ENCODE results near the gene FNTB. TPM values are rescaled to one million over a fixed set of nuclear protein-coding genes. Genes with fewer than 3 reads are reported as not detected.

FNTB gene
- total RNA-seq, 1 experiment from 2014 or later, result 35.3 TPM

GRCh38 chr14:64948612-64949210 lies 38.0 kb upstream of the FNTB start:
- H3K79me2 ChIP-seq (ENCODE audit: low read depth), result no peaks in the 10 kb centered on the region
- no peaks in the 10 kb centered on the region for H3K9me3 ChIP-seq (ENCODE audit: insufficient read depth, low read depth)
- H3K27me3 ChIP-seq (ENCODE audit: insufficient read depth, low read depth), result no peaks in the 10 kb centered on the region
- peaks cover 22% of the 10 kb centered on the region; the same call in 1 of the 2 replicates for H3K36me3 ChIP-seq (ENCODE audit: low read depth)
- TF ChIP-seq, protein P1, sequence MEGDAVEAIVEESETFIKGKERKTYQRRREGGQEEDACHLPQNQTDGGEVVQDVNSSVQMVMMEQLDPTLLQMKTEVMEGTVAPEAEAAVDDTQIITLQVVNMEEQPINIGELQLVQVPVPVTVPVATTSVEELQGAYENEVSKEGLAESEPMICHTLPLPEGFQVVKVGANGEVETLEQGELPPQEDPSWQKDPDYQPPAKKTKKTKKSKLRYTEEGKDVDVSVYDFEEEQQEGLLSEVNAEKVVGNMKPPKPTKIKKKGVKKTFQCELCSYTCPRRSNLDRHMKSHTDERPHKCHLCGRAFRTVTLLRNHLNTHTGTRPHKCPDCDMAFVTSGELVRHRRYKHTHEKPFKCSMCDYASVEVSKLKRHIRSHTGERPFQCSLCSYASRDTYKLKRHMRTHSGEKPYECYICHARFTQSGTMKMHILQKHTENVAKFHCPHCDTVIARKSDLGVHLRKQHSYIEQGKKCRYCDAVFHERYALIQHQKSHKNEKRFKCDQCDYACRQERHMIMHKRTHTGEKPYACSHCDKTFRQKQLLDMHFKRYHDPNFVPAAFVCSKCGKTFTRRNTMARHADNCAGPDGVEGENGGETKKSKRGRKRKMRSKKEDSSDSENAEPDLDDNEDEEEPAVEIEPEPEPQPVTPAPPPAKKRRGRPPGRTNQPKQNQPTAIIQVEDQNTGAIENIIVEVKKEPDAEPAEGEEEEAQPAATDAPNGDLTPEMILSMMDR (conservative IDR thresholded peaks at IDR 0.05), result no peak
- TF ChIP-seq EZH2 (IDR thresholded peaks at IDR 0.05; ENCODE audit: low read depth), result no peak
- H2AFZ ChIP-seq, result no peak overlapping the region
- H3K4me2 ChIP-seq, result no peak overlapping the region
- no TSS peak for BruUV-seq (replicated peaks)
- intact Hi-C loops (cut with micrococcal nuclease; ENCODE audit: unreplicated experiment), result no loop called here
- 0 out of 2 replicates have a peak, but pooled peaks cover under 1% of the 10 kb centered on the region for H4K20me1 ChIP-seq (ENCODE audit: insufficient read depth)
- peaks cover 5% of the 10 kb centered on the region for H3K4me1 ChIP-seq (replicated peaks; ENCODE audit: insufficient read depth)
- ChIA-PET POLR2A (ENCODE audit: unreplicated experiment) (interaction anchor here (0.7 kb wide), 1 partner anchor 12 kb away, joined by 3 read pairs; no protein-coding TSS in a partner anchor), CTCF (no interaction called here)
- H3K9me2 ChIP-seq (ENCODE audit: insufficient read depth), result no peaks in the 10 kb centered on the region
- no peak for DNase-seq
- no peak overlapping the region for H3K4me3 ChIP-seq
- no peak overlapping the region for H3K27ac ChIP-seq
- 0 out of 2 replicates have a peak, but pooled peaks cover 1% of the 10 kb centered on the region for H3F3A ChIP-seq (ENCODE audit: insufficient read depth, low read depth)

DNA sequence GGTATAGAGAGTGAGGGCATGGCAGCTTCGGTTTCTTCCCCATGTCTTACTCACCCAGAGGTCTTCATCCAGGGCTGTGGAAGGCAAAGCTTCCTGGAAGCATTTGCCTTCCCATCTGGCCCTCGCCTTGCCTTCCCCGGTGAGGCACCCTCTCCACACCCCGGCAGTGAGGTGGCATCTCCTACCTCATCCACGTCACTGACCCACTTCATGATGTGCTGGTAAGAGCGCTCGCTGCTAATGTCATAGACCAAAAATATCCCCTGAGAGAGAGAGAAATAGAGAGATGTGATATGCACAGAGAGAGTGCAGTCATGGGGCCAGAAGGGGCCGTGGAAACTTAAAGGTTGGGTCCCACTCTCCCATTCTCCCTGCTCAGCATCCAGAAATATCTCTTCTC lies 35.8 kb upstream of the FNTB start:
- H3K36me3 ChIP-seq (ENCODE audit: low read depth), result peaks cover 25% of the 10 kb centered on the region; the same call in 1 of the 2 replicates
- intact Hi-C loops (cut with micrococcal nuclease; ENCODE audit: unreplicated experiment), result no loop called here
- no peak for DNase-seq
- BruUV-seq (replicated peaks), result no TSS peak
- TF ChIP-seq, protein P1 (conservative IDR thresholded peaks at IDR 0.05), result no peak
- TF ChIP-seq EZH2 (IDR thresholded peaks at IDR 0.05; ENCODE audit: low read depth), result no peak
- H3K9me3 ChIP-seq (ENCODE audit: insufficient read depth, low read depth), result no peaks in the 10 kb centered on the region
- H4K20me1 ChIP-seq (ENCODE audit: insufficient read depth), result 0 out of 2 replicates have a peak, but pooled peaks cover 3% of the 10 kb centered on the region
- no peak overlapping the region for H2AFZ ChIP-seq
- no peak overlapping the region for H3K4me2 ChIP-seq
- H3K4me1 ChIP-seq (replicated peaks; ENCODE audit: insufficient read depth), result no peaks in the 10 kb centered on the region
- H3K27me3 ChIP-seq (ENCODE audit: insufficient read depth, low read depth), result no peaks in the 10 kb centered on the region
- H3K4me3 ChIP-seq, result no peak overlapping the region
- H3K27ac ChIP-seq, result no peak overlapping the region
- no peaks in the 10 kb centered on the region for H3K9me2 ChIP-seq (ENCODE audit: insufficient read depth)
- no peaks in the 10 kb centered on the region for H3F3A ChIP-seq (ENCODE audit: insufficient read depth, low read depth)
- ChIA-PET POLR2A (ENCODE audit: unreplicated experiment) (interaction anchor here (0.7 kb wide), 2 partner anchors 19 to 635 kb away, joined by 4 to 6 read pairs; no protein-coding TSS in a partner anchor), CTCF (no interaction called here)
- H3K79me2 ChIP-seq (ENCODE audit: low read depth), result no peaks in the 10 kb centered on the region

DNA sequence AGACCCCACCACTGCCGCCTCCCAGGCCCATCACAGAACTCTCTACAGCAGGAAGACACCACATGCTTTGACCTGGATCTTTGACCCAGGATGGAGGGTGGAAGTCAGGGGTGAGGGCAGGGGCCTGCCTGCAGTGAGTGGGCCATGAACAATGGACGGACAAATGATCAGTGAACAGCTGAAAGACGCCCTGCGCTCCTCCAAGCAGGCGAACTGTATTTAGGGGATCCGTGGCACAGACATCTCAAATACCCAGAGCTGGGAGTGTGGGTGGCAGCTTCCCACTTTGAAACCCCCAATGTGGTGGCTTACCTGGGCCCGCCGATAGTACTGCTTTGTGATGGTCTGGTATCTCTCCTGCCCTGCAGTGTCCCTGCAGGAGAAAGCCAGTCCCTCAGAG lies 35.4 kb upstream of the FNTB start:
- no peaks in the 10 kb centered on the region for H3K79me2 ChIP-seq (ENCODE audit: low read depth)
- H3K27ac ChIP-seq, result no peak overlapping the region
- no peak overlapping the region for H3K4me2 ChIP-seq
- 0 out of 2 replicates have a peak, but pooled peaks cover 3% of the 10 kb centered on the region for H4K20me1 ChIP-seq (ENCODE audit: insufficient read depth)
- no peaks in the 10 kb centered on the region for H3K27me3 ChIP-seq (ENCODE audit: insufficient read depth, low read depth)
- H3K9me3 ChIP-seq (ENCODE audit: insufficient read depth, low read depth), result no peaks in the 10 kb centered on the region
- no TSS peak for BruUV-seq (replicated peaks)
- no peaks in the 10 kb centered on the region; the same call in 1 of the 2 replicates for H3F3A ChIP-seq (ENCODE audit: insufficient read depth, low read depth)
- H3K4me3 ChIP-seq, result no peak overlapping the region
- intact Hi-C loops (cut with micrococcal nuclease; ENCODE audit: unreplicated experiment), result no loop called here
- no peak overlapping the region for H2AFZ ChIP-seq
- POLR2A ChIA-PET (ENCODE audit: unreplicated experiment), result interaction anchor here (0.7 kb wide), 2 partner anchors 18 to 636 kb away, joined by 4 to 6 read pairs; no protein-coding TSS in a partner anchor
- DNase-seq, result no peak
- CTCF ChIA-PET, result no interaction called here
- TF ChIP-seq EZH2 (IDR thresholded peaks at IDR 0.05; ENCODE audit: low read depth), result no peak
- TF ChIP-seq, protein P1 (conservative IDR thresholded peaks at IDR 0.05), result no peak
- H3K4me1 ChIP-seq (replicated peaks; ENCODE audit: insufficient read depth), result no peaks in the 10 kb centered on the region
- peaks cover 25% of the 10 kb centered on the region; the same call in 1 of the 2 replicates for H3K36me3 ChIP-seq (ENCODE audit: low read depth)
- H3K9me2 ChIP-seq (ENCODE audit: insufficient read depth), result no peaks in the 10 kb centered on the region

Measured in PC-9 (cell line).